HepG2 (cell line): Measurements from ENCODE around the gene IL24. TPM values are rescaled to one million over a fixed set of nuclear protein-coding genes. Genes with fewer than 3 reads are reported as not detected.

ENCODE experiments used
- ATAC-seq: fragments of 200-7000 bp; cut with Tn5 transposase; 3 replicates; pipeline ENCODE4 v1.9.1; 2020; ENCODE audit warnings: mild to moderate bottlenecking, moderate library complexity
- BruUV-seq: library from RNA; stranded (reverse); fragments of 400-500 nt; replicated peaks from 2 replicates; lab custom pipeline; 2021; lab: Mats Ljungman, UMichigan
- CTCF ChIA-PET: fragments of 300-600 bp; formaldehyde crosslinking; extraction: SDS; loops from one replicate; lab custom pipeline; 2021; ENCODE audit warnings: low total read pairs, inconsistent platforms, low intra/inter-chr PET ratio; lab: Yijun Ruan, JAX
- POLR2A ChIA-PET: fragments of 350-600 bp; sonication (Branson Sonifier 250); formaldehyde crosslinking; loops from one replicate; lab custom pipeline; 2020; ENCODE audit warnings: antibody characterized with exemption, inconsistent platforms; lab: Yijun Ruan, JAX
- DNase-seq: peaks from one replicate; pipeline ENCODE4 v3.0.0-alpha.2; 2015; ENCODE audit warnings: low spot score
- FAIRE-seq: peaks from 3 replicates; lab custom pipeline; 2011; peaks lifted over from hg19 to GRCh38; lab: Jason Lieb, UNC
- H2AFZ ChIP-seq: one replicate; pipeline ENCODE4 v1.6.1; 2011; ENCODE audit warnings: low read length, inconsistent platforms
- H3K27ac ChIP-seq: fragments of 300-600 bp; 3 replicates; pipeline ENCODE4 v1.8.0; 2011; ENCODE audit warnings: mixed run types, mild to moderate bottlenecking, mixed read lengths, low read length, inconsistent platforms; ENCODE audit not compliant: insufficient read depth; ENCODE audit errors: extremely low read length
- H3K27me3 ChIP-seq, 2 experiments: fragments of 200-600 bp in 1 of 2; 2 replicates in 1 of 2; 3 replicates in 1 of 2; pipeline versions ENCODE4 v1.6.0 to v1.8.0; 2011; ENCODE audit warnings: low read length in 2 of 2, mild to moderate bottlenecking in 2 of 2, moderate library complexity in 2 of 2, inconsistent platforms in 1 of 2; ENCODE audit not compliant: insufficient read depth in 2 of 2, control insufficient read depth in 1 of 2
- H3K36me3 ChIP-seq, 2 experiments: fragments of 200-600 bp in 1 of 2; replicated peaks in 1 of 2; 2 replicates in 1 of 2; 3 replicates in 1 of 2; pipeline versions ENCODE4 v1.5.1 to v1.8.0; 2011; ENCODE audit warnings: low read length in 2 of 2, inconsistent platforms in 1 of 2; ENCODE audit not compliant: insufficient read depth in 2 of 2, control insufficient read depth in 1 of 2
- H3K4me1 ChIP-seq: 2 replicates; pipeline ENCODE4 v1.5.1; 2012; ENCODE audit warnings: low read length, inconsistent platforms; ENCODE audit not compliant: insufficient read depth
- H3K4me2 ChIP-seq: 2 replicates; pipeline ENCODE4 v1.6.0; 2011; ENCODE audit warnings: low read depth, low read length, inconsistent platforms
- H3K4me3 ChIP-seq, 3 experiments: fragments of 200-600 bp in 1 of 3; sonication (generic), shearing (Covaris generic) in 1 of 3; replicated peaks in 1 of 3; 2 replicates each; pipeline ENCODE4 v1.5.1; 2011 to 2016; ENCODE audit warnings: low read length in 3 of 3, inconsistent platforms in 2 of 3, low read depth in 2 of 3, mild to moderate bottlenecking in 2 of 3, control low read depth in 1 of 3, mixed read lengths in 1 of 3; ENCODE audit not compliant: insufficient read depth in 1 of 3
- H3K79me2 ChIP-seq: one replicate; pipeline ENCODE4 v1.6.1; 2011; ENCODE audit warnings: low read length, inconsistent platforms; ENCODE audit not compliant: insufficient read depth
- H3K9ac ChIP-seq: 2 replicates; pipeline ENCODE4 v1.6.0; 2011; ENCODE audit warnings: mild to moderate bottlenecking, low read depth, low read length, inconsistent platforms; ENCODE audit not compliant: insufficient read depth
- H3K9me3 ChIP-seq: 2 replicates; pipeline ENCODE4 v1.5.1; 2012; ENCODE audit warnings: mild to moderate bottlenecking, low read length
- H4K20me1 ChIP-seq: 2 replicates; pipeline ENCODE4 v1.6.0; 2011; ENCODE audit warnings: inconsistent platforms, mild to moderate bottlenecking, low read length, moderate library complexity; ENCODE audit not compliant: insufficient read depth
- CBX1 ChIP-seq: IDR thresholded peaks from one replicate; pipeline ENCODE4 v1.6.1; 2016; ENCODE audit warnings: antibody characterized with exemption, low read depth
- GABPB1 ChIP-seq: IDR thresholded peaks from 2 replicates; pipeline ENCODE4 v1.6.1; 2016; ENCODE audit warnings: mild to moderate bottlenecking, missing genetic modification reagents, moderate library complexity, missing compliant biosample characterization
- MAFK ChIP-seq, 2 experiments: IDR thresholded peaks in 1 of 2; conservative IDR thresholded peaks in 1 of 2; 2 replicates each; pipeline ENCODE4 v1.6.1; 2011; ENCODE audit warnings: improper control_type of control experiment in 2 of 2, low read length in 2 of 2
- MED8 ChIP-seq: sonication (generic); formaldehyde crosslinking; IDR thresholded peaks from 2 replicates; pipeline ENCODE4 v1.8.1; 2023; ENCODE audit warnings: mild to moderate bottlenecking, missing genetic modification reagents; ENCODE audit not compliant: insufficient replicate concordance
- MIER2 ChIP-seq: IDR thresholded peaks from 2 replicates; pipeline ENCODE4 v1.6.1; 2016; ENCODE audit warnings: missing biosample characterization, missing genetic modification reagents
- NKX3-1 ChIP-seq: sonication (generic); formaldehyde crosslinking; IDR thresholded peaks from 2 replicates; pipeline ENCODE4 v1.5.0; 2020; ENCODE audit warnings: missing genetic modification reagents
- SMARCC2 ChIP-seq: fragments of 450-650 bp; IDR thresholded peaks from 2 replicates; pipeline ENCODE4 v1.6.1; 2017; ENCODE audit warnings: antibody characterized with exemption, mild to moderate bottlenecking
- ZNF264 ChIP-seq: sonication (generic); formaldehyde crosslinking; IDR thresholded peaks from 2 replicates; pipeline ENCODE4 v1.4.0; 2020; ENCODE audit warnings: missing genetic modification reagents
- ZNF33A ChIP-seq: sonication (generic); formaldehyde crosslinking; IDR thresholded peaks from 2 replicates; pipeline ENCODE4 v1.5.1; 2020; ENCODE audit warnings: missing genetic modification reagents, mild to moderate bottlenecking, moderate library complexity, borderline replicate concordance
- WGBS: methylation state at CpG from one replicate; pipeline ENCODE4 v1.1.6; 2017; ENCODE audit warnings: low lambda C conversion rate; 5-methylcytosine and 5-hydroxymethylcytosine counted together
- in situ Hi-C: cut with HindIII; loops from 2 replicates; pipeline ENCODE4 v1.10.0; 2017; ENCODE audit warnings: low pct_unique_long_range_greater_than_20kb; ENCODE audit not compliant: extremely low pct_ligation_motif_present
- intact Hi-C: fragments of 100-400 bp; cut with micrococcal nuclease; formaldehyde crosslinking; loops from one replicate; pipeline ENCODE4 v1.10.0; 2022; ENCODE audit not compliant: unreplicated experiment
- polyA plus RNA-seq, 8 experiments: library from polyadenylated mRNA; depleted of rRNA in 3 of 8; stranded (reverse) in 7 of 8; unstranded in 1 of 8; fragments of >200 nt; fragmentation: Illumina TruSeq in 4 of 8; extraction: Trizol in 4 of 8; gene quantifications; 2 replicates each; pipeline versions ENCODE4 v1.2.1 to v1.2.3, GENCODE V29; 2011 to 2016; ENCODE audit warnings: low read depth in 4 of 8, missing spikeins in 1 of 8, mixed read lengths in 1 of 8; ENCODE audit not compliant: insufficient read depth in 1 of 8
- total RNA-seq, 5 experiments: library from RNA; depleted of rRNA; stranded (reverse); fragments of >200 nt; fragmentation: Illumina TruSeq; extraction: Trizol; gene quantifications; 2 replicates each; pipeline ENCODE4 v1.2.3, GENCODE V29; 2016; ENCODE audit warnings: low read depth in 1 of 5

Gene IL24
- total and polyA plus RNA-seq, 2 of the 13 experiments (the other 11 are each of a cell fraction or from before 2014, with no cell fraction given) = not detected

DNA sequence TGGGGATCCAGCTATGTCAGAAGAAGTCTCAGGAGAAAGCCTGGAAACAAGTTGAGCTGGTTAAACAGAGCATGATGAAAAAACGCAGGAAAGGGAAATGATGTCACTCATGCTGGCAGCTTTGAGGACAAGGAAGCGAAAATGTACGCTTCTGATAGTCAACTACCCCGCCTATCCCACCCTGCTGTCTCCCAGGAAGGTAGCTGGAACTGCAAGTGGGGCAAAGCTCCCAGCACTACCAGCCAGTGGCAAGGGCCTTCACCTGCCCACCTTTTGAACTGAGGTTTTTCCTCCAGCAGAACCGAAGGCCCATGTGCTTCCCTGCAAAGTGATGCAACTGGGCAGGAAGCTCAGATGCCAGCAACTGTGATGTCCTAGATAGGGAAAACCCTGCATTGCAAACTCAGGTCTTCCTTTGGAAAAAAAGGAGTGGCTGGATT lies 38.1 kb upstream of the IL24 start:
- H3K9me3 ChIP-seq = no peaks in the 10 kb centered on the region
- no peak overlapping the region for H3K27ac ChIP-seq
- no peaks in the 10 kb centered on the region for H4K20me1 ChIP-seq
- H2AFZ ChIP-seq = no peak overlapping the region
- H3K9ac ChIP-seq = no peak overlapping the region
- FAIRE-seq (no peak), ATAC-seq (no peak), DNase-seq (no peak)
- H3K27me3 ChIP-seq = peaks cover 0 to 3% of the 10 kb centered on the region in 2 experiments; a peak in 2 of 5 replicates
- no TSS peak for BruUV-seq
- CTCF ChIA-PET = no interaction called here
- no peaks in the 10 kb centered on the region for H3K36me3 ChIP-seq
- H3K4me1 ChIP-seq = no peaks in the 10 kb centered on the region
- in situ Hi-C loops = no loop called here
- POLR2A ChIA-PET = no interaction called here
- no peak overlapping the region for H3K4me2 ChIP-seq
- no peak overlapping the region for H3K4me3 ChIP-seq
- intact Hi-C loops = no loop called here
- H3K79me2 ChIP-seq = no peaks in the 10 kb centered on the region
- 20% methylated on average over 5 of the region's 5 CpGs for WGBS
- no peak for TF ChIP-seq SMARCC2
- TF ChIP-seq MIER2 (CRISPR knock-in tag) = no peak
- no peak for TF ChIP-seq ZNF33A (CRISPR knock-in tag)
- no peak for TF ChIP-seq NKX3-1 (CRISPR knock-in tag)
- no peak for TF ChIP-seq CBX1
- no peak for TF ChIP-seq ZNF264
- TF ChIP-seq GABPB1 = no peak; the same call in 1 of the 2 replicates
- TF ChIP-seq, all 625 proteins: peak for 0

DNA sequence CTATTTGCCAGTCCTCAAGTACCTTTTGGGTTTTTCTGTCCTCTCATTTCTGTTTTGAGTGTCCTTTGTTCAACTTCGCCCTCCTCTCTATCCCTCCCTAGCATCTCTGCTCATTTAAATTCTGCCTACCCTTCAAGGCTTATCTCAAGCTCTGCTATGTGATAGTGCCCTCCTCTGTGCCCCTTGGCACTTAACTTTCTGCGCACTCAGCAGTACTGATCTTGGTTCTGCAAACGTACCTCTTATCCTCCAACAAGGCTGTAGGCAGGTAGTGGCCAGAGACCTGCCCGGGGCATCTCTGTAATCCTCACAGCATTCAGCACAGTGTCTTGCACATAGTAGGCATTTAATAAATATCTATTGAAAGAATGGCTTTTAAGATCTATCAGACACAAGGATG lies 37.1 kb upstream of the IL24 start:
- no peak overlapping the region for H3K4me2 ChIP-seq
- FAIRE-seq = no peak
- TF ChIP-seq MAFK (conservative IDR thresholded peaks at IDR 0.05 in 1 of 2, IDR thresholded peaks at IDR 0.05 in 1 of 2; ENCODE audit: low read length in 2 of 2) (peak in 1 of 2 experiments; percentile 32; a peak in 1 of 4 replicates), MED8 (no peak)
- TF ChIP-seq, all 625 proteins: peak for 1
- Histone ChIP-seq H3K79me2 (no peaks in the 10 kb centered on the region), H3K4me1 (no peaks in the 10 kb centered on the region), H3K27ac (no peak overlapping the region), H3K36me3 (no peaks in the 10 kb centered on the region), H3K9me3 (no peaks in the 10 kb centered on the region), H3K9ac (no peak overlapping the region), H3K27me3 (peaks cover 0 to 5% of the 10 kb centered on the region in 2 experiments; a peak in 3 of 5 replicates), H3K4me3 (no peak overlapping the region), H4K20me1 (no peaks in the 10 kb centered on the region), H2AFZ (no peak overlapping the region)
- intact Hi-C loops = no loop called here
- no TSS peak for BruUV-seq
- in situ Hi-C loops = no loop called here
- ATAC-seq (no peak), DNase-seq (no peak)
- POLR2A ChIA-PET = no interaction called here
- WGBS = 29% methylated on average over 4 of the region's 4 CpGs
- CTCF ChIA-PET = no interaction called here
